Cardiac muscle cell (in vitro differentiated cells and primary cell): Measurements from ENCODE around the gene STK36. TPM values are rescaled to one million over a fixed set of nuclear protein-coding genes. Genes with fewer than 3 reads are reported as not detected.

Source experiments
- DNase-seq, 2 donors: peaks; one replicate each; pipeline versions ENCODE4 v3.0.0 to v3.0.0-alpha.2; 2010 to 2017; ENCODE audit warnings: low read depth in 1 of 2, low spot score in 1 of 2
- H3K27ac ChIP-seq: fragments of 200-600 bp; sonication (generic); 2 replicates; pipeline ENCODE4 v1.5.1; 2016
- H3K27me3 ChIP-seq: fragments of 200-600 bp; sonication (generic); 2 replicates; pipeline ENCODE4 v1.6.0; 2016; ENCODE audit warnings: control low read depth
- H3K36me3 ChIP-seq: fragments of 200-600 bp; sonication (generic); 2 replicates; pipeline ENCODE4 v1.5.1; 2016; ENCODE audit warnings: control low read depth
- H3K4me1 ChIP-seq: fragments of 200-600 bp; sonication (generic); 2 replicates; pipeline ENCODE4 v1.8.1; 2017; ENCODE audit warnings: low read depth, mild to moderate bottlenecking, mixed run types
- H3K4me3 ChIP-seq: fragments of 200-600 bp; sonication (generic); 2 replicates; pipeline ENCODE4 v1.5.1; 2016; ENCODE audit warnings: mild to moderate bottlenecking
- H3K9me3 ChIP-seq: fragments of 200-600 bp; sonication (generic); 2 replicates; pipeline ENCODE4 v1.5.1; 2017; ENCODE audit warnings: low read depth, mild to moderate bottlenecking, control low read depth
- polyA plus RNA-seq: library from polyadenylated mRNA; unstranded; fragments of >200 nt; fragmentation: Nextera tagmentation; extraction: Ambion mirVana; gene quantifications from 2 replicates; pipeline ENCODE4 v1.2.1, GENCODE V29; 2016
- total RNA-seq: library from RNA; depleted of rRNA; stranded (reverse); fragments of >200 nt; gene quantifications from 2 replicates; pipeline ENCODE4 v1.2.3, GENCODE V29; 2016
- TF ChIP-seq, protein P1 (sequence below): IDR thresholded peaks from 2 replicates; pipeline ENCODE4 v1.5.1; 2012; ENCODE audit warnings: low read depth, mild to moderate bottlenecking, low read length

The STK36 gene
- total and polyA plus RNA-seq, 2 experiments from 2014 or later, result 56.2 to 63.5 TPM

- no peak overlapping the region for H3K27ac ChIP-seq
- H3K36me3 ChIP-seq, result peaks cover 48% of the 10 kb centered on the region
- H3K27me3 ChIP-seq, result no peaks in the 10 kb centered on the region
- no peaks in the 10 kb centered on the region for H3K9me3 ChIP-seq
- TF ChIP-seq, protein P1, sequence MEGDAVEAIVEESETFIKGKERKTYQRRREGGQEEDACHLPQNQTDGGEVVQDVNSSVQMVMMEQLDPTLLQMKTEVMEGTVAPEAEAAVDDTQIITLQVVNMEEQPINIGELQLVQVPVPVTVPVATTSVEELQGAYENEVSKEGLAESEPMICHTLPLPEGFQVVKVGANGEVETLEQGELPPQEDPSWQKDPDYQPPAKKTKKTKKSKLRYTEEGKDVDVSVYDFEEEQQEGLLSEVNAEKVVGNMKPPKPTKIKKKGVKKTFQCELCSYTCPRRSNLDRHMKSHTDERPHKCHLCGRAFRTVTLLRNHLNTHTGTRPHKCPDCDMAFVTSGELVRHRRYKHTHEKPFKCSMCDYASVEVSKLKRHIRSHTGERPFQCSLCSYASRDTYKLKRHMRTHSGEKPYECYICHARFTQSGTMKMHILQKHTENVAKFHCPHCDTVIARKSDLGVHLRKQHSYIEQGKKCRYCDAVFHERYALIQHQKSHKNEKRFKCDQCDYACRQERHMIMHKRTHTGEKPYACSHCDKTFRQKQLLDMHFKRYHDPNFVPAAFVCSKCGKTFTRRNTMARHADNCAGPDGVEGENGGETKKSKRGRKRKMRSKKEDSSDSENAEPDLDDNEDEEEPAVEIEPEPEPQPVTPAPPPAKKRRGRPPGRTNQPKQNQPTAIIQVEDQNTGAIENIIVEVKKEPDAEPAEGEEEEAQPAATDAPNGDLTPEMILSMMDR, result no peak
- no peaks in the 10 kb centered on the region for H3K4me1 ChIP-seq
- H3K4me3 ChIP-seq, result no peak overlapping the region
- DNase-seq, result no peak
Measured at GRCh38 chr2:218746960-218747359, 75.1 kb downstream of the STK36 start.

DNA sequence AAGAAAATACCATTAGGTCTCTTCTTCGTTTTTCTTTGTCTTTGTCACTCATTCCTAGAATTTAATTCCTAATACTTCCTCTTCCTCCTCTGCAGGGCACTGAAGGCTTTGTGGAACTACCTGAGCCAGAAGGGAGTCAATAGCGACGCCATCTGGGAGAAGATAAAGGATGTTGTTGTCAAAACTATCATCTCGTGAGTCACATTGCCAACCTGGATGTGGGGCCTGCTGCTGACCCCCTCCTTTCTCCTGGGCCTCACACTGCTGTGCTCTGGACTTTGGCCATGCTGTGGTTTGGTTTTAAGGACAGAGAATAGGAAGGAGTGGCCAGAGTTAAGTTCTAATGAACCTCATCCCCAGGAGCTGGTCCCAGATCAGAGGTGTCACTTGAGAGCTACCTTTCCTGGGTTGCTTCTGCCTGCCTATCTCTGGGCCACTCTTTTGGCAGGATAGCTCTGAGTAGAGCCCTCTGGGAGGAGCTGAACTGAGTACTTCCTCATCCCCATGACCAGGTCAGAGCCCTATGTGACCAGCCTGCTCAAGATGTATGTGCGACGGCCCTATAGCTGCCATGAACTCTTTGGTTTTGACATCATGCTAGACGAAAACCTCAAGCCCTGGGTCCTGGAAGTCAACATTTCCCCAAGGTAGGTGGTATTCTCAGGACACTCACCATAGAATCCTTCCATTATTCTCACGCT is 77.0 kb downstream of the STK36 start:
- Histone ChIP-seq H3K27me3 (no peaks in the 10 kb centered on the region), H3K36me3 (peaks cover 55% of the 10 kb centered on the region), H3K9me3 (no peaks in the 10 kb centered on the region), H3K4me1 (no peaks in the 10 kb centered on the region), H3K27ac (no peak overlapping the region), H3K4me3 (no peak overlapping the region)
- no peak for DNase-seq
- TF ChIP-seq, protein P1, result no peak

Other genes with a start within 250 kb of the STK36 start
- 14.3 and 16.5 TPM in 2 replicates for gene USP37, start 103.7 kb upstream of the STK36 start, total RNA-seq
- gene USP37, start 103.7 kb upstream of the STK36 start, polyA plus RNA-seq, result 4.2 and 5.8 TPM in 2 replicates
- 28.9 and 32.0 TPM in 2 replicates for gene CNOT9, start 103.2 kb upstream of the STK36 start, total RNA-seq
- 16.6 and 26.9 TPM in 2 replicates for gene CNOT9, start 103.2 kb upstream of the STK36 start, polyA plus RNA-seq
- gene PLCD4, start 64.2 kb upstream of the STK36 start, total RNA-seq, result 1.2 and 1.6 TPM in 2 replicates
- 1.7 and 3.3 TPM in 2 replicates for gene PLCD4, start 64.2 kb upstream of the STK36 start, polyA plus RNA-seq
- 14.8 and 29.4 TPM in 2 replicates for gene ZNF142, start 12.5 kb upstream of the STK36 start, total RNA-seq
- gene ZNF142, start 12.5 kb upstream of the STK36 start, polyA plus RNA-seq, result 7.6 and 13.3 TPM in 2 replicates
- gene BCS1L, start 12.4 kb upstream of the STK36 start, total RNA-seq, result 28.6 and 41.2 TPM in 2 replicates
- 63.3 and 67.0 TPM in 2 replicates for gene BCS1L, start 12.4 kb upstream of the STK36 start, polyA plus RNA-seq
- gene RNF25, start 84 bp upstream of the STK36 start, total RNA-seq, result 31.3 and 31.4 TPM in 2 replicates
- 41.1 and 46.9 TPM in 2 replicates for gene RNF25, start 84 bp upstream of the STK36 start, polyA plus RNA-seq
- 21.0 and 36.0 TPM in 2 replicates for gene TTLL4, start 38.7 kb downstream of the STK36 start, total RNA-seq
- 27.9 and 37.0 TPM in 2 replicates for gene TTLL4, start 38.7 kb downstream of the STK36 start, polyA plus RNA-seq
- gene CYP27A1, start 110.1 kb downstream of the STK36 start, total RNA-seq, result 63.1 and 106 TPM in 2 replicates
- 70.6 and 125 TPM in 2 replicates for gene CYP27A1, start 110.1 kb downstream of the STK36 start, polyA plus RNA-seq
- not detected in 2 replicates for gene PRKAG3, start 159.7 kb downstream of the STK36 start, total RNA-seq
- gene PRKAG3, start 159.7 kb downstream of the STK36 start, polyA plus RNA-seq, result 0.12 and 0.17 TPM in 2 replicates
- gene WNT6, start 187.7 kb downstream of the STK36 start, total RNA-seq, result not detected in 2 replicates
- gene WNT6, start 187.7 kb downstream of the STK36 start, polyA plus RNA-seq, result 0.49 TPM in 1 of 2 replicates, not detected in the other
- gene WNT10A, start 208.8 kb downstream of the STK36 start, total RNA-seq, result not detected in 2 replicates
- not detected in 2 replicates for gene WNT10A, start 208.8 kb downstream of the STK36 start, polyA plus RNA-seq